Natural killer cell (primary cell): ENCODE results near the gene WDR5. TPM values are rescaled to one million over a fixed set of nuclear protein-coding genes. Genes with fewer than 3 reads are reported as not detected.

Experiments used
- ATAC-seq, 3 donors: fragments of 150-1000 bp in 2 of 3; fragments of 200-7000 bp in 1 of 3; cut with Tn5 transposase; 1 replicate in 1 of 3; 2 replicates in 2 of 3; pipeline ENCODE4 v1.10.0; 2021; ENCODE audit warnings: mild to moderate bottlenecking in 2 of 3, moderate library complexity in 2 of 3
- DNase-seq, 2 donors: peaks; one replicate each; pipeline versions ENCODE4 v3.0.0 to v3.0.0-alpha.2; 2013 to 2021; ENCODE audit warnings: mixed read lengths in 1 of 2
- H3K27ac ChIP-seq: one replicate; pipeline ENCODE4 v1.5.1; 2013; ENCODE audit warnings: mild to moderate bottlenecking, low read length
- H3K27me3 ChIP-seq: one replicate; pipeline ENCODE4 v1.6.1; 2013; ENCODE audit warnings: low read length; ENCODE audit not compliant: control insufficient read depth, insufficient read depth
- H3K36me3 ChIP-seq: one replicate; pipeline ENCODE4 v1.6.1; 2013; ENCODE audit warnings: low read length; ENCODE audit not compliant: control insufficient read depth, insufficient read depth
- H3K4me1 ChIP-seq: one replicate; pipeline ENCODE4 v1.6.1; 2013; ENCODE audit warnings: low read length; ENCODE audit not compliant: control insufficient read depth, insufficient read depth
- H3K4me3 ChIP-seq: one replicate; pipeline ENCODE4 v1.5.1; 2013; ENCODE audit warnings: low read length
- H3K9me3 ChIP-seq: one replicate; pipeline ENCODE4 v1.6.1; 2013; ENCODE audit warnings: low read length; ENCODE audit not compliant: control insufficient read depth, insufficient read depth
- H3K27ac Mint-ChIP-seq, 2 donors: one replicate each; pipeline ENCODE4 v1.8.0; 2022; ENCODE audit warnings: mild to moderate bottlenecking in 2 of 2, mixed read lengths in 2 of 2, moderate library complexity in 1 of 2
- H3K27me3 Mint-ChIP-seq, 2 donors: one replicate each; pipeline ENCODE4 v1.8.0; 2022; ENCODE audit warnings: low read depth in 2 of 2, mixed read lengths in 2 of 2
- H3K36me3 Mint-ChIP-seq: one replicate; pipeline ENCODE4 v1.8.0; 2022; ENCODE audit warnings: mixed read lengths
- H3K4me1 Mint-ChIP-seq, 2 donors: one replicate each; pipeline ENCODE4 v1.8.0; 2022; ENCODE audit warnings: mixed read lengths in 2 of 2
- H3K4me3 Mint-ChIP-seq: one replicate; pipeline ENCODE4 v1.8.0; 2022; ENCODE audit warnings: mild to moderate bottlenecking, moderate library complexity, mixed read lengths
- H3K9me3 Mint-ChIP-seq, 2 donors: one replicate each; pipeline ENCODE4 v1.8.0; 2022; ENCODE audit warnings: mixed read lengths in 2 of 2
- CTCF ChIP-seq: fragments of 200-600 bp; IDR thresholded peaks from one replicate; pipeline ENCODE4 v1.8.0; 2022; ENCODE audit warnings: antibody characterized with exemption
- WGBS: methylation state at CpG from one replicate; pipeline ENCODE4 v1.1.7; 2013; ENCODE audit warnings: missing lambda C conversion rate; ENCODE audit not compliant: insufficient coverage; 5-methylcytosine and 5-hydroxymethylcytosine counted together
- intact Hi-C: fragments of 100-400 bp; cut with micrococcal nuclease; formaldehyde crosslinking; loops from one replicate; pipeline ENCODE4 v1.14.2; 2022
- total RNA-seq, 4 donors: library from RNA; stranded (reverse); fragments of 120-200 nt in 1 of 4; gene quantifications; one replicate each; pipeline versions ENCODE4 v1.2.3 to v1.2.4, GENCODE V29; 2013 to 2022

WDR5 gene
- total RNA-seq, 3 donors from 2014 or later (not counting 1 experiment from before 2014, with no cell fraction given) = 12.9 to 18.6 (median 15.9) TPM

DNA sequence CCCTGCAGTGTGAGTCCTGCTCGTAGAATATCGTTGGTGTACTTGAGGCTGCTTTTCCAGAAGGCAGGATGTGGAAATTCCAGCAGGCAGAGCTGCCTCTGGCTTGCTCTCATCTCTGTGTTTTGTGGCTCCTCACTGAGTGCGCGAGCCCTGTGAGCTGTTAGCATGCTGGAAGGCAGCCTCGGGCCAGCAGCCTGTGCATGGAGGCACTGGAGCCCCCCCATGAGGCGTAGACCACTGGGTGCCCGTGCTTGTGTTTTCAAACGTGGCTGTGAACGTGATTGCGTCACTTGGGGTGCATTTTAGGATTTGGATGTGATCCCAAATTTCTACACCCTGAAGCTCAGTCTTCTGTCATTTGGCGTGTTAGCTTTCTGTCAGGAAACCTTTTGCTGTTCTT lies 3.2 kb downstream of the WDR5 start:
- intact Hi-C loops = no loop called here
- H3K27me3 Mint-ChIP-seq = no peaks in the 10 kb centered on the region
- H3K9me3 Mint-ChIP-seq = no peaks in the 10 kb centered on the region
- 90% methylated on average over 11 of the region's 11 CpGs for WGBS
- H3K4me3 Mint-ChIP-seq = no peak overlapping the region
- no peaks in the 10 kb centered on the region for H3K9me3 ChIP-seq
- TF ChIP-seq CTCF = no peak
- H3K27me3 ChIP-seq = no peaks in the 10 kb centered on the region
- H3K27ac ChIP-seq = no peak overlapping the region
- no peak for ATAC-seq
- peaks cover 22% of the 10 kb centered on the region for H3K36me3 ChIP-seq
- peaks cover 31 to 48% of the 10 kb centered on the region in 2 donors for H3K4me1 Mint-ChIP-seq
- no peak for DNase-seq
- no peak overlapping the region for H3K4me3 ChIP-seq
- H3K4me1 ChIP-seq = peaks cover 33% of the 10 kb centered on the region
- no peak overlapping the region for H3K27ac Mint-ChIP-seq
- no peaks in the 10 kb centered on the region for H3K36me3 Mint-ChIP-seq

DNA sequence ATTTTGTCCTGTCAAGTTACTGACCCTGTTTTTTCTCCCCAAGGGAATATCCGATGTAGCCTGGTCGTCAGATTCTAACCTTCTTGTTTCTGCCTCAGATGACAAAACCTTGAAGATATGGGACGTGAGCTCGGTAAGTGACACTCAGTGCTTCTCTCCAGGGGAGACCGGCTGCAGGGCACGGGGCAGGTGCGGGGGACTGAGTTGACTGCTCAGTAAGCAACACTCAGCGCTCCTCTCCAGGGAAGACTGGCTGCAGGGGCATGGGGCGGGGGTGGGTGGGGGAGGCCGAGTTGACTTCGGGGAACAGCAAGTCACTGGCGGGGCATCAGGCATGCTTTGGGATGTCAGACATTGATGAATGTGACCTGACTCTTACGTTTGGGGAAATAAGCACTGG lies 6.0 kb downstream of the WDR5 start:
- 97% methylated on average over 13 of the region's 13 CpGs for WGBS
- TF ChIP-seq CTCF = no peak
- Histone ChIP-seq H3K9me3 (no peaks in the 10 kb centered on the region), H3K36me3 (peaks cover 37% of the 10 kb centered on the region), H3K27me3 (no peaks in the 10 kb centered on the region), H3K4me3 (no peak overlapping the region), H3K27ac (no peak overlapping the region), H3K4me1 (peaks cover 16% of the 10 kb centered on the region)
- DNase-seq (no peak), ATAC-seq (no peak)
- no peak overlapping the region for H3K4me3 Mint-ChIP-seq
- no peaks in the 10 kb centered on the region for H3K36me3 Mint-ChIP-seq
- peaks cover 22 to 32% of the 10 kb centered on the region in 2 donors for H3K4me1 Mint-ChIP-seq
- intact Hi-C loops = no loop called here
- no peaks in the 10 kb centered on the region for H3K27me3 Mint-ChIP-seq
- no peak overlapping the region for H3K27ac Mint-ChIP-seq
- no peaks in the 10 kb centered on the region for H3K9me3 Mint-ChIP-seq

DNA sequence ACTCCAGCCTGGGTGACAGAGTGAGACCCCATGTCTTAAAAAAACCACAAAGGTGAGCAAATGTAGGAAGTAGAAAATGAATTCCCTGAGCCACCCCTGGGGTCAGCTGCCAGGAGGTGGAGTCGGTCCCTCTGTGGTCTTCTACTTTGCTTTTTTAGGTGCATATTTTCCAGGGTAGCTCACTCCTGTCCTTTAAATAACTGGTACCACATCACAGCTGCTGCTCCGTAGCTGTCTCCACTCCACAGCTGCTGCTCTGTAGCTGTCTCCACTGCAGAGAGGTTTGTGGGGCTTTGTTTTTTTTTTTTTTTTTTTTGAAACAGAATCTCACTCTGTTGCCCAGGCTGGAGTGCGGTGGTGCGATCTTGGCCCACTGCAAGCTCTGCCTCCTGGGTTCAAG lies 8.9 kb downstream of the WDR5 start:
- no peak overlapping the region for H3K27ac ChIP-seq
- H3K27me3 Mint-ChIP-seq = no peaks in the 10 kb centered on the region
- no peaks in the 10 kb centered on the region for H3K4me1 ChIP-seq
- WGBS = 88% methylated on average over 4 of the region's 4 CpGs
- intact Hi-C loops = no loop called here
- no peaks in the 10 kb centered on the region for H3K27me3 ChIP-seq
- peaks cover 3 to 8% of the 10 kb centered on the region in 2 donors for H3K4me1 Mint-ChIP-seq
- H3K9me3 Mint-ChIP-seq = no peaks in the 10 kb centered on the region
- DNase-seq (no peak), ATAC-seq (no peak)
- H3K9me3 ChIP-seq = no peaks in the 10 kb centered on the region
- no peak for TF ChIP-seq CTCF
- H3K36me3 Mint-ChIP-seq = peaks cover 5% of the 10 kb centered on the region
- peaks cover 55% of the 10 kb centered on the region for H3K36me3 ChIP-seq
- H3K4me3 Mint-ChIP-seq = no peak overlapping the region
- no peak overlapping the region for H3K27ac Mint-ChIP-seq
- no peak overlapping the region for H3K4me3 ChIP-seq

- peaks cover 5% of the 10 kb centered on the region for H3K36me3 Mint-ChIP-seq
- H3K4me1 ChIP-seq = no peaks in the 10 kb centered on the region
- no peak overlapping the region for H3K4me3 Mint-ChIP-seq
- no peak for DNase-seq
- intact Hi-C loops = no loop called here
- ATAC-seq = no peak
- no peaks in the 10 kb centered on the region for H3K27me3 Mint-ChIP-seq
- H3K4me1 Mint-ChIP-seq = peaks cover 0 to 4% of the 10 kb centered on the region in 2 donors
- 91% methylated on average over 9 of the region's 9 CpGs for WGBS
- H3K27ac Mint-ChIP-seq = no peak overlapping the region
- H3K27ac ChIP-seq = no peak overlapping the region
- no peaks in the 10 kb centered on the region for H3K27me3 ChIP-seq
- H3K36me3 ChIP-seq = peaks cover 53% of the 10 kb centered on the region
- TF ChIP-seq CTCF = no peak
- no peaks in the 10 kb centered on the region for H3K9me3 ChIP-seq
- H3K9me3 Mint-ChIP-seq = no peaks in the 10 kb centered on the region
- H3K4me3 ChIP-seq = no peak overlapping the region
Measured at GRCh38 chr9:134145262-134145661, 9.4 kb downstream of the WDR5 start.
